HepG2 (cell line): Measurements from ENCODE around the gene RBAK. TPM values are rescaled to one million over a fixed set of nuclear protein-coding genes. Genes with fewer than 3 reads are reported as not detected.

Experiments
- ATF7 ChIP-seq, 2 experiments: fragments of 450-650 bp in 1 of 2; sonication (generic) in 1 of 2; formaldehyde crosslinking in 1 of 2; IDR thresholded peaks; 2 replicates each; pipeline versions ENCODE4 v1.4.0 to v1.6.1; 2016 to 2020; ENCODE audit warnings: antibody characterized with exemption in 1 of 2, mild to moderate bottlenecking in 1 of 2, missing genetic modification reagents in 1 of 2
- CSRNP1 ChIP-seq: sonication (generic); formaldehyde crosslinking; IDR thresholded peaks from 2 replicates; pipeline ENCODE4 v1.8.1; 2023; ENCODE audit warnings: mild to moderate bottlenecking, missing genetic modification reagents
- ELF1 ChIP-seq: sonication (generic); formaldehyde crosslinking; IDR thresholded peaks from 2 replicates; pipeline ENCODE4 v1.4.0; 2020; ENCODE audit warnings: missing genetic modification reagents
- ELF3 ChIP-seq: IDR thresholded peaks from 2 replicates; pipeline ENCODE4 v1.6.1; 2016; ENCODE audit warnings: missing genetic modification reagents, missing compliant biosample characterization
- JUNB ChIP-seq: sonication (generic); formaldehyde crosslinking; IDR thresholded peaks from 2 replicates; pipeline ENCODE4 v1.8.0; 2022; ENCODE audit warnings: missing genetic modification reagents, mild to moderate bottlenecking, borderline replicate concordance
- KLF16 ChIP-seq, 2 experiments: sonication (generic) in 1 of 2; formaldehyde crosslinking in 1 of 2; IDR thresholded peaks; 2 replicates each; pipeline versions ENCODE4 v1.6.1 to v1.8.0; 2016 to 2023; ENCODE audit warnings: missing genetic modification reagents in 2 of 2, missing compliant biosample characterization in 1 of 2
- NONO ChIP-seq, 2 experiments: fragments of 450-650 bp in 1 of 2; sonication (generic) in 1 of 2; formaldehyde crosslinking in 1 of 2; IDR thresholded peaks in 1 of 2; conservative IDR thresholded peaks in 1 of 2; 2 replicates each; pipeline versions ENCODE4 v1.6.1 to v1.8.0; 2017 to 2022; ENCODE audit warnings: mild to moderate bottlenecking in 1 of 2, missing genetic modification reagents in 1 of 2, moderate library complexity in 1 of 2
- POLR2AphosphoS5 ChIP-seq: IDR thresholded peaks from 2 replicates; pipeline ENCODE4 v1.6.1; 2012; ENCODE audit warnings: low read depth, low read length
- RBM22 ChIP-seq: fragments of 200-400 bp; formaldehyde crosslinking; optimal IDR thresholded peaks from 2 replicates; pipeline ENCODE3; 2017; ENCODE audit warnings: mild to moderate bottlenecking, low read length, moderate library complexity
- TGIF2 ChIP-seq: IDR thresholded peaks from 2 replicates; pipeline ENCODE4 v1.6.1; 2016; ENCODE audit warnings: control low read depth, missing compliant biosample characterization
- THAP7 ChIP-seq: sonication (generic); formaldehyde crosslinking; IDR thresholded peaks from 2 replicates; pipeline ENCODE4 v1.8.1; 2023; ENCODE audit warnings: mild to moderate bottlenecking, missing genetic modification reagents
- THRA ChIP-seq: sonication (generic); formaldehyde crosslinking; IDR thresholded peaks from 2 replicates; pipeline ENCODE4 v1.4.0; 2020; ENCODE audit warnings: missing genetic modification reagents, borderline replicate concordance
- ZBTB1 ChIP-seq: sonication (generic); formaldehyde crosslinking; IDR thresholded peaks from 2 replicates; pipeline ENCODE4 v1.4.0; 2020; ENCODE audit warnings: missing genetic modification reagents, borderline replicate concordance
- ZEB1 ChIP-seq: IDR thresholded peaks from 2 replicates; pipeline ENCODE4 v1.6.1; 2012; ENCODE audit warnings: mild to moderate bottlenecking, low read depth, inconsistent platforms; ENCODE audit not compliant: insufficient replicate concordance
- ZFP36L2 ChIP-seq: sonication (generic); formaldehyde crosslinking; IDR thresholded peaks from 2 replicates; pipeline ENCODE4 v1.4.0; 2020; ENCODE audit warnings: missing genetic modification reagents
- ZFX ChIP-seq: sonication (generic); formaldehyde crosslinking; IDR thresholded peaks from 2 replicates; pipeline ENCODE4 v1.4.0; 2020; ENCODE audit warnings: mild to moderate bottlenecking, low read depth, missing genetic modification reagents, moderate library complexity
- ZFY ChIP-seq: sonication (generic); formaldehyde crosslinking; IDR thresholded peaks from 2 replicates; pipeline ENCODE4 v1.4.0; 2020; ENCODE audit warnings: missing genetic modification reagents
- ZNF235 ChIP-seq: sonication (generic); formaldehyde crosslinking; IDR thresholded peaks from 2 replicates; pipeline ENCODE4 v1.8.1; 2023; ENCODE audit warnings: mild to moderate bottlenecking, missing genetic modification reagents, borderline replicate concordance
- ZNF264 ChIP-seq: sonication (generic); formaldehyde crosslinking; IDR thresholded peaks from 2 replicates; pipeline ENCODE4 v1.4.0; 2020; ENCODE audit warnings: missing genetic modification reagents
- ZNF574 ChIP-seq: sonication (generic); formaldehyde crosslinking; IDR thresholded peaks from 2 replicates; pipeline ENCODE4 v1.4.0; 2020; ENCODE audit warnings: missing genetic modification reagents
- ZNF740 ChIP-seq: sonication (generic); formaldehyde crosslinking; IDR thresholded peaks from 2 replicates; pipeline ENCODE4 v1.4.0; 2020; ENCODE audit warnings: missing genetic modification reagents
- polyA plus RNA-seq, 8 experiments: library from polyadenylated mRNA; depleted of rRNA in 3 of 8; stranded (reverse) in 7 of 8; unstranded in 1 of 8; fragments of >200 nt; fragmentation: Illumina TruSeq in 4 of 8; extraction: Trizol in 4 of 8; gene quantifications; 2 replicates each; pipeline versions ENCODE4 v1.2.1 to v1.2.3, GENCODE V29; 2011 to 2016; ENCODE audit warnings: low read depth in 4 of 8, missing spikeins in 1 of 8, mixed read lengths in 1 of 8; ENCODE audit not compliant: insufficient read depth in 1 of 8
- total RNA-seq, 5 experiments: library from RNA; depleted of rRNA; stranded (reverse); fragments of >200 nt; fragmentation: Illumina TruSeq; extraction: Trizol; gene quantifications; 2 replicates each; pipeline ENCODE4 v1.2.3, GENCODE V29; 2016; ENCODE audit warnings: low read depth in 1 of 5

Gene RBAK
- total and polyA plus RNA-seq, 2 of the 13 experiments (the other 11 are each of a cell fraction or from before 2014, with no cell fraction given), result 4.4 to 11.8 TPM

GRCh38 chr7:5045558-5046396 lies at the start of gene RBAK (continued):
- TF ChIP-seq ZNF264 (CRISPR knock-in tag) (no peak; the same call in 1 of the 2 replicates), CSRNP1 (CRISPR knock-in tag) (peak; percentile 48; the same call in 1 of the 2 replicates), ZNF235 (CRISPR knock-in tag) (peak; percentile 65; the same call in 1 of the 2 replicates), ZNF574 (CRISPR knock-in tag) (peak; percentile 81), JUNB (CRISPR knock-in tag) (no peak), THAP7 (0 out of 2 replicates have a peak, but pooled peaks have one; percentile 35), ZBTB1 (no peak), ZFX (CRISPR knock-in tag) (peak; percentile 99), NONO (IDR thresholded peaks at IDR 0.05) (no peak), NONO (CRISPR knock-in tag; conservative IDR thresholded peaks at IDR 0.05) (0 out of 2 replicates have a peak, but pooled peaks have one; percentile 52), ATF7 (IDR thresholded peaks at IDR 0.05) (no peak), ATF7 (CRISPR knock-in tag; IDR thresholded peaks at IDR 0.05) (no peak; the same call in 1 of the 2 replicates), THRA (CRISPR knock-in tag) (peak; percentile 84; the same call in 1 of the 2 replicates), ZFY (CRISPR knock-in tag) (peak; percentile 97), ZEB1 (no peak), POLR2AphosphoS5 (peak; percentile 89), ZFP36L2 (CRISPR knock-in tag) (no peak), ZNF740 (0 out of 2 replicates have a peak, but pooled peaks have one; percentile 43), KLF16 (CRISPR knock-in tag; IDR thresholded peaks at IDR 0.05) (0 out of 4 replicates have a peak, but pooled peaks of 1 of the 2 experiments have one; percentile 33), ELF1 (CRISPR knock-in tag) (peak; percentile 87), RBM22 (peak; percentile 64), TGIF2 (CRISPR knock-in tag) (0 out of 2 replicates have a peak, but pooled peaks have one; percentile 47), ELF3 (CRISPR knock-in tag) (peak; percentile 53; the same call in 1 of the 2 replicates)
